Measurements from ENCODE around the gene AADACL4.
A peak's percentile ranks its signal among the peaks of the same experiment; 100 is the strongest.

Gene AADACL4

GRCh38 chr1:12643785-12644184 lies at the start of gene AADACL4:
Gene AADACL4, plus strand, starts transcription at chr1:12644085. Its CDS starts 462 bp downstream, at chr1:12644547.
- DNase-seq = no peak

GRCh38 chr1:12594490-12594889 lies 49.4 kb upstream of the AADACL4 start:
- no peak for DNase-seq

- peak in 32 of 51 donors; percentile 21 to 73 (median 48) for DNase-seq
These were observed 48.7 kb upstream of the AADACL4 start for GRCh38 chr1:12594966-12595756.

- peak in 2 of 51 donors; percentile 14 to 43 for DNase-seq
These were observed 48.2 kb upstream of the AADACL4 start for GRCh38 chr1:12595757-12596006.

- DNase-seq = peak in 38 of 51 donors; percentile 14 to 82 (median 60)
These were observed 47.7 kb upstream of the AADACL4 start for GRCh38 chr1:12596007-12596821.

- DNase-seq = peak in 8 of 51 donors; percentile 7 to 32 (median 24)
These were observed 46.1 kb upstream of the AADACL4 start for GRCh38 chr1:12597792-12598191.

GRCh38 chr1:12598974-12599373 lies 44.9 kb upstream of the AADACL4 start:
- DNase-seq = no peak

GRCh38 chr1:12599657-12600056 lies 44.2 kb upstream of the AADACL4 start:
- no peak for DNase-seq

- peak in 7 of 51 donors; percentile 17 to 40 (median 26) for DNase-seq
These were observed 43.5 kb upstream of the AADACL4 start for GRCh38 chr1:12600335-12600734.

- no peak for DNase-seq
These were observed 42.8 kb upstream of the AADACL4 start for GRCh38 chr1:12600880-12601633.

- DNase-seq = peak in 6 of 51 donors; percentile 15 to 59 (median 37)
These were observed 41.9 kb upstream of the AADACL4 start for GRCh38 chr1:12601700-12602658.

GRCh38 chr1:12602659-12603024 lies 41.2 kb upstream of the AADACL4 start:
- no peak for DNase-seq

GRCh38 chr1:12603224-12603623 lies 40.7 kb upstream of the AADACL4 start:
- DNase-seq = no peak

- no peak for DNase-seq
These were observed 39.6 kb upstream of the AADACL4 start for GRCh38 chr1:12604114-12604874.

GRCh38 chr1:12604986-12605385 lies 38.9 kb upstream of the AADACL4 start:
- DNase-seq = no peak

GRCh38 chr1:12607263-12607662 lies 36.6 kb upstream of the AADACL4 start:
- DNase-seq = no peak

- DNase-seq = no peak
These were observed 35.5 kb upstream of the AADACL4 start for GRCh38 chr1:12608311-12608957.

GRCh38 chr1:12609469-12610003 lies 34.3 kb upstream of the AADACL4 start:
- no peak for DNase-seq

GRCh38 chr1:12610305-12610935 lies 33.5 kb upstream of the AADACL4 start:
- DNase-seq = no peak
